ENCODE results near the gene MALT1. TPM values are rescaled to one million over a fixed set of nuclear protein-coding genes. Genes with fewer than 3 reads are reported as not detected.
A peak's percentile ranks its signal among the peaks of the same experiment; 100 is the strongest.
"Not testable (repeated sequence)": the region's sequence is repeated elsewhere in the genome, so short reads cannot be mapped to it uniquely, and the experiment has no call there.

Gene MALT1
- polyA plus RNA-seq, 4 donors = 24.6 to 40.9 (median 30.6) TPM

- not testable (repeated sequence) for DNase-seq (ENCODE audit: low read depth in 4 of 4, low spot score in 2 of 4)
These were observed 18.0 kb upstream of the MALT1 start for GRCh38 chr18:58653144-58653722.

GRCh38 chr18:58653814-58654509 lies 17.3 kb upstream of the MALT1 start:
- DNase-seq (ENCODE audit: low read depth in 4 of 4, low spot score in 2 of 4) = no peak

GRCh38 chr18:58654896-58655614 lies 16.2 kb upstream of the MALT1 start:
- no peak for DNase-seq (ENCODE audit: low read depth in 4 of 4, low spot score in 2 of 4)

- no peak for DNase-seq (ENCODE audit: low read depth in 4 of 4, low spot score in 2 of 4)
These were observed 14.2 kb upstream of the MALT1 start for GRCh38 chr18:58657081-58657480.

GRCh38 chr18:58657494-58657893 lies 13.8 kb upstream of the MALT1 start:
- no peak for DNase-seq (ENCODE audit: low read depth in 4 of 4, low spot score in 2 of 4)

- no peak for DNase-seq (ENCODE audit: low read depth in 4 of 4, low spot score in 2 of 4)
These were observed 11.6 kb upstream of the MALT1 start for GRCh38 chr18:58659691-58660090.

GRCh38 chr18:58660915-58661314 lies 10.3 kb upstream of the MALT1 start:
- no peak for DNase-seq (ENCODE audit: low read depth in 4 of 4, low spot score in 2 of 4)

- peak in 1 of 4 donors; percentile 13 for DNase-seq (ENCODE audit: low read depth in 4 of 4, low spot score in 2 of 4)
These were observed 9.8 kb upstream of the MALT1 start for GRCh38 chr18:58661423-58661822.

- no peak for DNase-seq (ENCODE audit: low read depth in 4 of 4, low spot score in 2 of 4)
These were observed 9.1 kb upstream of the MALT1 start for GRCh38 chr18:58662118-58662517.

GRCh38 chr18:58666176-58666575 lies 5.1 kb upstream of the MALT1 start:
- no peak for DNase-seq (ENCODE audit: low read depth in 4 of 4, low spot score in 2 of 4)

- DNase-seq (ENCODE audit: low read depth in 4 of 4, low spot score in 2 of 4) = no peak
These were observed 3.1 kb upstream of the MALT1 start for GRCh38 chr18:58668211-58668610.

- DNase-seq (ENCODE audit: low read depth in 4 of 4, low spot score in 2 of 4) = no peak
These were observed 2.4 kb upstream of the MALT1 start for GRCh38 chr18:58668897-58669296.

- no peak for DNase-seq (ENCODE audit: low read depth in 4 of 4, low spot score in 2 of 4)
These were observed 1.4 kb upstream of the MALT1 start for GRCh38 chr18:58669731-58670378.

- peak in 1 of 4 donors; percentile 7 for DNase-seq (ENCODE audit: low read depth in 4 of 4, low spot score in 2 of 4)
These were observed 708 bp upstream of the MALT1 start for GRCh38 chr18:58670404-58671110.

GRCh38 chr18:58671632-58672564 lies 633 bp downstream of the MALT1 start:
- peak in 3 of 4 donors; percentile 17 to 45 (median 37) for DNase-seq (ENCODE audit: low read depth in 4 of 4, low spot score in 2 of 4)

GRCh38 chr18:58674159-58674558 lies 2.9 kb downstream of the MALT1 start:
- no peak for DNase-seq (ENCODE audit: low read depth in 4 of 4, low spot score in 2 of 4)

GRCh38 chr18:58674863-58675472 lies 3.7 kb downstream of the MALT1 start:
- DNase-seq (ENCODE audit: low read depth in 4 of 4, low spot score in 2 of 4) = no peak

- DNase-seq (ENCODE audit: low read depth in 4 of 4, low spot score in 2 of 4) = no peak
These were observed 5.0 kb downstream of the MALT1 start for GRCh38 chr18:58676270-58676669.

- peak in 1 of 4 donors; percentile 59 for DNase-seq (ENCODE audit: low read depth in 4 of 4, low spot score in 2 of 4)
These were observed 11.3 kb downstream of the MALT1 start for GRCh38 chr18:58682429-58683069.
